NK-92 (cell line): ENCODE results near the gene NBDY.
"Not testable (repeated sequence)": the region's sequence is repeated elsewhere in the genome, so short reads cannot be mapped to it uniquely, and the experiment has no call there.

Experiments used
- DNase-seq: peaks from one replicate; lab custom pipeline; 2025; ENCODE audit not compliant: unreplicated experiment; lab: John Stamatoyannopoulos, UW

NBDY gene

GRCh38 chrX:56764153-56764974 is 35.3 kb downstream of the NBDY start:
- no peak for DNase-seq

GRCh38 chrX:56764975-56765791 is 36.1 kb downstream of the NBDY start:
- DNase-seq = no peak

DNA sequence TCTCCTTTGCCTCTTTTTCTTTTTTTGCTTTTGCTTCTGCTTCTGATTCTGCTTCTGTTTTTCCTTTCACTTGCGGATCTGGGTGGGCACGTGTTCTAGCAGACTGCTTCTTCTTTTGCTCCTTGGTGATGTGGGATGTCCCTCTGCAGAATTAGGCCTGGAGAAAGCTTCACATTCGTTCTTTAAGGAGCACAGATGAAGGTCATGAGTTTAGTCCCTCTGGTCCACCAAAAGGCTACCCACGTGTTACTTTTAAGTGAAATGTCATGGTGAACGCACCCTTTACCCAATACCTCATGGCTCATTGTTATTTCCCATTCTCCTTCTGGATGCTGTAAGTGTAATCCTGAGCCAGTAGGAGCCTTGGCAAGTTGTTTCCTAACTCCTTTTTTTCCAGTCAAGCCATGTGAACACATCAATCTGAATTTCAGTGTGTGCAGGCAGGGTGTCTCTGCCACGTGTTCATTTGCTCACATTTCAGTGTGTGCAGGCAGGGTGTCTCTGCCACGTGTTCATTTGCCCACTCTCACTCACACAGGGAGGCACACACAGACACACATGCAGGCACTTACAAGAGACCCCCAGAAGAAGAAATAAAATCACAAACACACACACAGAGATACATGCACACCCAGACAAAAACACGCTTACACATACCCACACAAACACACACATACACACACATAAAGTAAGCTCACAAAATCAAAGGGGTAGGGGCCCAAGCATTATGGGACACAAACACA is 36.9 kb downstream of the NBDY start:
- no peak for DNase-seq

DNA sequence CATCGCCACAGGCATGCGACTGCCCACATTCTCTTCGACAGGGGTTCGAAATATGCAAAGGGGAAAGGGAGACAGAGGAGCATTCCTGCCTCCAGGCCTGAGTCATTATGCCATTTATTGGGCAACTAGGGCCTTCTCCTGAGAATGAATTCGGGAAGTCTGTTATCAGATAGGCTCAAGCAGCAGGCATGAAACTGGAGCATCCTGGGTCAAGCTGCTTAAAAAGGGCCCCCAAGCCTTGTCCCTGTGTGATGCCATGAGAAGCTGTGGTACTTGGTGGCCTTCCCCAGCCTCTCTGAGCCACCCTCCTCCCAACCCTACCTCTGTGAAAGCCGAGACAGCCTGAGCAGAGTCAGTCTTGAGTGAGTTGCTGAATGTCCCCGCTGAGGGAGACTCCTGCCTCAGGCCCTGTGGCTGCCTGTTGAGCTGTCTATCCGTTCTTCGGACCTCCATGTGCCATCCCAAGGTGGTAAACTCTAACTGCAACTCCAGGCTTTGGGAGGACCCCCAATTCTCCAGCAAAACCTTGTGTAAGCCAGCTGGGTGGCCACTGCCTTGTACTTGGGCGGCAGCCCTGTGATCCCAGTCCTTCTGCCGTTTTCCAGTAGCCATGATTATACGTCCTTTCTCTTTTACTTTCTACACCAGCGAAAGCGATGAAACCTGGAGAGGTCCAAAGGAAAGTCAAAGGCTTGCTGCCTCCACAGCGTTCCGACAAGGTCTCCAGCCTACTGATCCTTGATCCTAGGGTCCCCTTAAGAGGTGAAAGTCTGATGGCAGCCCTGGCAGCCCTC is 37.7 kb downstream of the NBDY start:
- DNase-seq = no peak

- DNase-seq = not testable (repeated sequence)
Observed at GRCh38 chrX:56767348-56768119, 38.5 kb downstream of the NBDY start.

GRCh38 chrX:56768120-56768660 is 39.1 kb downstream of the NBDY start:
- not testable (repeated sequence) for DNase-seq

- DNase-seq = not testable (repeated sequence)
Observed at GRCh38 chrX:56772675-56773521, 43.9 kb downstream of the NBDY start.

DNA sequence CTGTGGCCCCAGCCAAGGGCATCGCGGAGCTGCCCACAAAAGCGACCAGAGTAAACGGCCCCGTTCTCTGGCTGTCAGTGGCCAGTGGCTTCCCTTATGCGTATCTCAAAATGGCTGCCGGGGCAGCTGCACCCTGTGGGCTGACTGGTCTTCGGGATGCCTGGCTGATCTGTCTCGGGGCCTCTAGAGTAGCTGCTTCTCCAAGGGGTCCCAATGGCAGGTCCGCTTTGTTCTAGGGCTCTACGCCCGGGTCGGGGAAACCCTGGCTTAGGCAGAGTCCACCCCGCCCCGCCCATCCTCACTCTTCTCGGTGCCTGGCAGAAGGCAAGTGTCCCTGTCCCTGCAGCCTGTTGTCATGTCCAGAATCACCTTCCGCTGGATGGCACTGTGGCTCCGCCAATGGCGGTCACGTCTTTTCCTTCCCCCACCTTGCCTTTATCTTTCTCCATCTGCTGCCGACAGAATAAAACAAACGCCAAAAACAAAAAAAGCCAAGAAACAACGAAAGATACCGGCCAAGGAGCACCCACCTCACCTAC is 44.5 kb downstream of the NBDY start:
- DNase-seq = not testable (repeated sequence)

GRCh38 chrX:56778099-56778923 is 49.3 kb downstream of the NBDY start:
- not testable (repeated sequence) for DNase-seq

- not testable (repeated sequence) for DNase-seq
Observed at GRCh38 chrX:56778924-56779468, 50.0 kb downstream of the NBDY start.

DNA sequence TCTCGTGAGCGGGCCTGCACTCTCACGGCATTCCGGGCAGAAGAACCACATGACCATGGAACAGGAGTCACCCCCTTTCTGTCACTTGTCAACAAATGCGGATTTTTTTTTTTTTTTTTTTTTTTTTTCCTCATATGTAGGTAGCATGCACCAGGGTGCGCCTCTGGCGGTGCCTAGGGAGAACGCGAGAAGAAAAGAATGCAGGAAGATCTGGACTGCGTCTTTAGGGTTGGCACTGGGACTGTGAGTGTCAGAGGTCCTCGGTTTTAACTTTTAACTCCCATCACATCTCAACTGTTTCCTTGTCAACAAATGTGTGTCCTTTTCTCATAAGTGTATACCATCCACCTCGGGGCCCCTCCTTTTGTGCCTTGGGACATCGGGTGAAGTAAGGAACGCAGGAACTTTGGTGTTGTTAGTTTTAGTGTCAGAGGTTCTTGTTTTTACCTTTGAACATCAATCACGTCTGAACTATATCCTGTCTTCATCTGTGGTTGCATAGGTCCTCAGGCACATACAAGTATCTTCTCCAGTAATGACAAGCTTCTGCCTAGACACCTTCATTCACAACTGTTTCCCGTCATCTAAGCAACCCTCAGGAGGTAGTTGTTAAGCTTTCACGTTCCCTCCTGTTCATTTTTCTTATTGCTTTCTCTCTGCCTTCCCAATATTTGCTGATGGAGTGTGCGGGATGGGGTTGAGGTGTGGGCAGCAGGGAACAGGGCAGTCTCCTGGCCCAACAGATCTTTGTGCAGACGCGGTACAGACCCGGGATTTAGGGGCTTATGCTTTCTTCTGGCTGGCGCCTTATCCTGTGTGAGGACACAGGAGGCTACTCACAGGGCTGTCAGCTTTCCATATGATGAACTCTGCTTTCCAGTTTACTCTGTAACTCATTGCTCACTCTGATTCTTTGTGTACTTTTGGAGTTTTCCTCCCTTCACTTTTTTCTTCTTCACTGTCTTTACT is 51.9 kb downstream of the NBDY start:
- not testable (repeated sequence) for DNase-seq

DNA sequence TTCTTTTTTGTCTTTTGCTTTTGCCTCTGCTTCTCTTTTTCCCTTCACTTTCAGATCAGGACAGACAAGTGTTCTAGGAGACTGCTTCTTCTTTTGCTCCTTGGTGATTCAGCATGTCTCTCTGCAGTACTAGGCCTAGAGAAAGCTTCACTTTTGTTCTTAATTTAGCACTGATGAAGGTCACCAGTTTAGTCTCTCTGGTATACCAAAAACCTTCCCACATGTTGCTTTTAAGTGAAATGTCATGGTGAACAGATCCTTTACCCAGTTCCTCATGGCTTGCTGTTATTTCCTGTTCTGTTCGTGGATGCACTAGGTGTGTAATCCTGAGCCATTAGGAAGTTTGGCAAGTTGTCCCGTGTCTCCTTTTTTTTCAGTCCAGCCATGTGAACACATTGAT is 53.3 kb downstream of the NBDY start:
- no peak for DNase-seq

DNA sequence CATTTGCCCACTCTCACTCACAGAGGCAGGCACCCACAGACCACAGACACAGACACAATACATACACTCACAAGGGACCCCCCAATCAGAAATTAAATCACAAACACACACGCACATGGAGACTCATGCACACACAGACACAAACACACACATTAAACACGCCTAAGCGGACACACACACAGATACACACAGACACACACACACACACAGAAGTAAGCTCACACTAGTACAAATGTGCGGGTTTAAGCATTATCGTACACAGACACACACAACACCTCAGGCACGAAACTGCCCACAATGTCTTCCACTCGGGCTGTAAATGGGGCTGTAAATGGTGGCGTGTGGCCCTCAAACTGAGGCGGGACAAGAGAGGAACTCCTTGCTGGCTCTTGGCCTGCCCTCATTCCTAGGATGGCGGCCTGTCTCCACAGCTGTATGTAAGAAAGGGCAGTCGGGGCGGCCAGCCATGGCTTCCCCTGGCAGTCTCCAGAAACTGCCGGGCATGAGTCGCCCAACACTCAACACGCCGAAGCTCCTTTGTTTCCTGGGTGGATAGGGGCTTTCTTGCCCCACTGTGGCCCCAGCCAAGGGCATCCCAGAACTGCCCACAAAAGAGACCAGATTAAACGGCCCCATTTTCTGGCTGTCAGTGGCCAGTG is 53.9 kb downstream of the NBDY start:
- no peak for DNase-seq

DNA sequence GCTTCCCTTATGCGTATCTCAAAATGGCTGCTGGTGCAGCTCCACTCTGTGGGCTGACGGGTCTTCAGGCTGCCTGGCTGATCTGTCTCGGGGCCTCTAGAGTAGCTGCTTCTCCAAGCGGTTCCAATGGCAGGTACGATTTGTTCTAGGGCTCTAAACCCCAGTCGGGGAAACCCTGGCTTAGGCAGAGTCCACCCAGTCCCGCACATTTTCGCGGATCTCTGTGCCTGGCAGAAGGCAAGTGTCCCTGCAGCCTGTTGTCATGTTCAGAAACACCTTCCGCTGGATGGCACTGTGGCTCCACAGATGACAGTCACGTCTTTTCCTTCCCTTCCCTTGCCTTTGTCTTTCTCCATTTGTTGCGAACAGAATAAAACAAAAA is 54.4 kb downstream of the NBDY start:
- no peak for DNase-seq

- no peak for DNase-seq
Observed at GRCh38 chrX:56783996-56784620, 55.1 kb downstream of the NBDY start.
